Panc1 (cell line): ENCODE results near the gene PTPN1. TPM values are rescaled to one million over a fixed set of nuclear protein-coding genes. Genes with fewer than 3 reads are reported as not detected.
A peak's percentile ranks its signal among the peaks of the same experiment; 100 is the strongest.

Experiments used
- ATAC-seq: fragments of 200-7000 bp; cut with Tn5 transposase; 2 replicates; pipeline ENCODE4 v1.9.1; 2020; ENCODE audit warnings: mild to moderate bottlenecking, moderate library complexity
- BruUV-seq: library from RNA; stranded (reverse); fragments of 400-500 nt; replicated peaks from 2 replicates; lab custom pipeline; 2021; lab: Mats Ljungman, UMichigan
- CTCF ChIA-PET: fragments of 300-600 bp; sonication (Branson Sonifier 250); formaldehyde crosslinking; loops from one replicate; lab custom pipeline; 2022; ENCODE audit warnings: antibody characterized with exemption; lab: Charles Lee
- POLR2A ChIA-PET: fragments of 300-600 bp; sonication (Branson Sonifier 250); formaldehyde crosslinking; loops from one replicate; lab custom pipeline; 2022; ENCODE audit warnings: antibody characterized with exemption; lab: Charles Lee
- DNase-seq: peaks from one replicate; pipeline ENCODE4 v3.0.0-alpha.2; 2010; ENCODE audit warnings: low read depth, low spot score
- H3K27ac ChIP-seq: 2 replicates; pipeline ENCODE4 v1.5.1; 2011; ENCODE audit warnings: mild to moderate bottlenecking, low read length, inconsistent platforms
- H3K27me3 ChIP-seq: fragments of 200-500 bp; sonication (Bioruptor generic); 2 replicates; pipeline ENCODE4 v1.6.0; 2014; ENCODE audit warnings: low read length, inconsistent platforms; ENCODE audit not compliant: control insufficient read depth, insufficient read depth
- H3K36me3 ChIP-seq: fragments of 200-500 bp; sonication (Bioruptor generic); 2 replicates; pipeline ENCODE4 v1.5.1; 2014; ENCODE audit warnings: inconsistent platforms, mild to moderate bottlenecking, low read length, moderate library complexity; ENCODE audit not compliant: control insufficient read depth, insufficient read depth
- H3K4me1 ChIP-seq: 2 replicates; pipeline ENCODE4 v1.5.1; 2011; ENCODE audit warnings: inconsistent platforms, mild to moderate bottlenecking, low read length, moderate library complexity; ENCODE audit not compliant: control insufficient read depth, insufficient read depth
- H3K4me3 ChIP-seq, 2 experiments: 2 replicates each; pipeline ENCODE4 v1.5.1; 2011 to 2012; ENCODE audit warnings: low read depth in 2 of 2, low read length in 2 of 2, mild to moderate bottlenecking in 2 of 2, inconsistent platforms in 1 of 2, moderate library complexity in 1 of 2
- H3K9me3 ChIP-seq: fragments of 200-500 bp; sonication (Bioruptor generic); 2 replicates; pipeline ENCODE4 v1.5.1; 2014; ENCODE audit warnings: low read depth, mild to moderate bottlenecking, inconsistent platforms, low read length, moderate library complexity; ENCODE audit not compliant: control insufficient read depth, insufficient read depth
- CTCF ChIP-seq: fragments of 450-650 bp; IDR thresholded peaks from 2 replicates; pipeline ENCODE4 v1.5.1; 2017; ENCODE audit warnings: mild to moderate bottlenecking
- POLR2AphosphoS5 ChIP-seq: IDR thresholded peaks from 2 replicates; pipeline ENCODE4 v1.6.1; 2012; ENCODE audit warnings: mild to moderate bottlenecking, low read depth, low read length, moderate library complexity
- REST ChIP-seq, 2 experiments: IDR thresholded peaks; 2 replicates each; pipeline ENCODE4 v1.6.1; 2011 to 2012; ENCODE audit warnings: low read depth in 2 of 2, control low read depth in 1 of 2, low read length in 1 of 2, mild to moderate bottlenecking in 1 of 2, moderate library complexity in 1 of 2; ENCODE audit not compliant: insufficient read depth in 1 of 2
- SIN3A ChIP-seq: IDR thresholded peaks from 2 replicates; pipeline ENCODE4 v1.6.1; 2012; ENCODE audit warnings: low read depth, mild to moderate bottlenecking, low read length, moderate library complexity, borderline replicate concordance; ENCODE audit not compliant: insufficient read depth
- TCF7L2 ChIP-seq: IDR thresholded peaks from 2 replicates; pipeline ENCODE4 v1.6.1; 2011; ENCODE audit warnings: mild to moderate bottlenecking, low read depth, low read length, inconsistent platforms
- in situ Hi-C: cut with HindIII; loops from 2 replicates; pipeline ENCODE4 v1.10.0; 2016; ENCODE audit warnings: low sequenced_read_pairs, low pct_unique_long_range_greater_than_20kb
- intact Hi-C: fragments of 100-400 bp; cut with micrococcal nuclease; formaldehyde crosslinking; loops from one replicate; pipeline ENCODE4 v1.10.0; 2022; ENCODE audit not compliant: unreplicated experiment
- total RNA-seq: library from RNA; stranded (reverse); gene quantifications from one replicate; pipeline ENCODE4 v1.2.1, GENCODE V29; 2021; ENCODE audit not compliant: unreplicated experiment

The PTPN1 gene
- total RNA-seq, 1 experiment from 2014 or later: 42.2 TPM

GRCh38 chr20:50575865-50576720, 65.9 kb downstream of the PTPN1 start:
- no peak for DNase-seq
- no peaks in the 10 kb centered on the region for H3K27me3 ChIP-seq
- no peak overlapping the region for H3K4me3 ChIP-seq
- in situ Hi-C loops: no loop called here
- intact Hi-C loops: loop anchor here (10.0 kb wide), 1 partner anchor 61 kb away; the partner anchor contains the start of gene PTPN1
- TF ChIP-seq SIN3A: no peak
- TF ChIP-seq CTCF: peak; percentile 92
- 0 out of 2 replicates have a peak, but pooled peaks have one; percentile 29 for TF ChIP-seq POLR2AphosphoS5
- no peak for TF ChIP-seq TCF7L2
- ChIA-PET POLR2A (no interaction called here), CTCF (interaction anchor here (0.6 to 1.3 kb wide), 5 partner anchors 82 to 392 kb away, joined by 3 to 11 read pairs (median 4); no protein-coding TSS in a partner anchor)
- no TSS peak for BruUV-seq
- peaks cover 17% of the 10 kb centered on the region for H3K36me3 ChIP-seq
- H3K9me3 ChIP-seq: no peaks in the 10 kb centered on the region
- H3K27ac ChIP-seq: peak overlapping the region; percentile 23; the same call in 1 of the 2 replicates
- ATAC-seq: peak; percentile 85
- peaks cover 37% of the 10 kb centered on the region for H3K4me1 ChIP-seq

- Histone ChIP-seq H3K9me3 (no peaks in the 10 kb centered on the region), H3K36me3 (peaks cover 21% of the 10 kb centered on the region), H3K4me3 (no peak overlapping the region), H3K27ac (peak overlapping the region; percentile 61), H3K4me1 (peaks cover 50% of the 10 kb centered on the region), H3K27me3 (no peaks in the 10 kb centered on the region)
- in situ Hi-C loops (no loop called here), intact Hi-C loops (loop anchor here (10.0 kb wide), 1 partner anchor 63 kb away; the partner anchor contains the start of gene PTPN1)
- no TSS peak for BruUV-seq
- no peak for DNase-seq
- TF ChIP-seq SIN3A (no peak), TCF7L2 (peak; percentile 39; the same call in 1 of the 2 replicates), REST (IDR thresholded peaks at IDR 0.05; ENCODE audit: insufficient read depth in 1 of 2, low read depth in 2 of 2, low read length in 1 of 2) (no peak), POLR2AphosphoS5 (no peak; the same call in 1 of the 2 replicates), CTCF (no peak)
- ATAC-seq: no peak
- ChIA-PET POLR2A (no interaction called here), CTCF (interaction anchor here (0.6 to 0.9 kb wide), 3 partner anchors 74 to 94 kb away, joined by 3 to 4 read pairs (median 4); no protein-coding TSS in a partner anchor)
These were observed 67.2 kb downstream of the PTPN1 start for GRCh38 chr20:50577175-50578018.
